Measurements from ENCODE around the gene C1D.
A peak's percentile ranks its signal among the peaks of the same experiment; 100 is the strongest.

Gene C1D

GRCh38 chr2:68040078-68040477 is 22.7 kb downstream of the C1D start:
- no peak for TF ChIP-seq CTCF (IDR thresholded peaks at IDR 0.05; ENCODE audit: insufficient read depth, low read length, missing control alignments)
- no peak for DNase-seq (ENCODE audit: low read depth, low spot score)
- CTCF ChIA-PET: interaction anchor here (3.3 kb wide), 1 partner anchor 9 kb away, joined by 17 read pairs; no protein-coding TSS in a partner anchor
- POLR2A ChIA-PET: no interaction called here
- no peak overlapping the region for H3K4me3 ChIP-seq (ENCODE audit: low read depth, low read length)

- no peak for TF ChIP-seq CTCF (IDR thresholded peaks at IDR 0.05; ENCODE audit: insufficient read depth, low read length, missing control alignments)
- POLR2A ChIA-PET: no interaction called here
- DNase-seq (ENCODE audit: low read depth, low spot score): no peak
- CTCF ChIA-PET: interaction anchor here (1.0 to 3.3 kb wide), 3 partner anchors 8 to 388 kb away, joined by 3 to 17 read pairs (median 3); no protein-coding TSS in a partner anchor
- no peak overlapping the region for H3K4me3 ChIP-seq (ENCODE audit: low read depth, low read length)
Observed at GRCh38 chr2:68039317-68039716, 23.5 kb downstream of the C1D start.

GRCh38 chr2:68032702-68033101 is 30.1 kb downstream of the C1D start:
- ChIA-PET CTCF (interaction anchor here (0.6 to 6.1 kb wide), 22 partner anchors 7 to 1603 kb away, joined by 3 to 50 read pairs (median 6); no protein-coding TSS in a partner anchor), POLR2A (no interaction called here)
- DNase-seq (ENCODE audit: low read depth, low spot score): no peak
- no peak overlapping the region for H3K4me3 ChIP-seq (ENCODE audit: low read depth, low read length)
- no peak for TF ChIP-seq CTCF (IDR thresholded peaks at IDR 0.05; ENCODE audit: insufficient read depth, low read length, missing control alignments)

GRCh38 chr2:68031542-68032160 is 31.2 kb downstream of the C1D start:
- peak; percentile 42 for TF ChIP-seq CTCF (IDR thresholded peaks at IDR 0.05; ENCODE audit: insufficient read depth, low read length, missing control alignments)
- ChIA-PET CTCF (interaction anchor here (0.7 to 6.1 kb wide), 46 partner anchors 8 to 1602 kb away, joined by 3 to 50 read pairs (median 4); partner anchors contain the start of gene C1D), POLR2A (interaction anchor here (0.5 to 1.1 kb wide), 2 partner anchors 115 to 298 kb away, joined by 3 to 5 read pairs; no protein-coding TSS in a partner anchor)
- no peak overlapping the region for H3K4me3 ChIP-seq (ENCODE audit: low read depth, low read length)
- DNase-seq (ENCODE audit: low read depth, low spot score): no peak

- H3K4me3 ChIP-seq (ENCODE audit: low read depth, low read length): no peak overlapping the region
- DNase-seq (ENCODE audit: low read depth, low spot score): no peak
- TF ChIP-seq CTCF (IDR thresholded peaks at IDR 0.05; ENCODE audit: insufficient read depth, low read length, missing control alignments): no peak
- ChIA-PET CTCF (interaction anchor here (0.7 to 6.1 kb wide), 40 partner anchors 9 to 1602 kb away, joined by 3 to 50 read pairs (median 4); partner anchors contain the start of gene C1D), POLR2A (interaction anchor here (1.1 kb wide), 1 partner anchor 298 kb away, joined by 5 read pairs; no protein-coding TSS in a partner anchor)
Observed at GRCh38 chr2:68031043-68031442, 31.8 kb downstream of the C1D start.

GRCh38 chr2:68030529-68030928 is 32.3 kb downstream of the C1D start:
- DNase-seq (ENCODE audit: low read depth, low spot score): no peak
- CTCF ChIA-PET: interaction anchor here (1.0 to 6.1 kb wide), 25 partner anchors 8 to 1601 kb away, joined by 3 to 50 read pairs (median 6); partner anchors contain the start of gene C1D
- no peak overlapping the region for H3K4me3 ChIP-seq (ENCODE audit: low read depth, low read length)
- no peak for TF ChIP-seq CTCF (IDR thresholded peaks at IDR 0.05; ENCODE audit: insufficient read depth, low read length, missing control alignments)
- POLR2A ChIA-PET: no interaction called here
